ENCODE measurements around the gene MAZ.

- TF ChIP-seq CTCF (IDR thresholded peaks at IDR 0.05; ENCODE audit: poor library complexity) (peak; percentile 72), EZH2 (IDR thresholded peaks at IDR 0.05; ENCODE audit: borderline replicate concordance) (no peak), EZH2phosphoT487 (IDR thresholded peaks at IDR 0.05; ENCODE audit: low read depth, severe bottlenecking, unreplicated experiment) (no peak)
These were observed 21.3 kb upstream of the MAZ start for GRCh38 chr16:29784901-29785500.

All from hepatocyte (in vitro differentiated cells).